Smooth muscle cell (in vitro differentiated cells): ENCODE results near the gene TANGO2. TPM values are rescaled to one million over a fixed set of nuclear protein-coding genes. Genes with fewer than 3 reads are reported as not detected.

Source experiments
- DNase-seq: peaks from one replicate; lab custom pipeline; 2025; ENCODE audit not compliant: unreplicated experiment; lab: John Stamatoyannopoulos, UW
- H2AFZ ChIP-seq: fragments of 200-600 bp; sonication (generic); 2 replicates; pipeline ENCODE4 v1.6.0; 2016; ENCODE audit warnings: antibody characterized with exemption, low read depth, mild to moderate bottlenecking
- H3F3A ChIP-seq: fragments of 200-600 bp; sonication (generic); 2 replicates; pipeline ENCODE4 v1.6.0; 2017; ENCODE audit warnings: antibody characterized with exemption, low read depth
- H3K27ac ChIP-seq: fragments of 200-600 bp; sonication (generic); 2 replicates; pipeline ENCODE4 v1.5.1; 2016; ENCODE audit warnings: low read depth, mild to moderate bottlenecking
- H3K27me3 ChIP-seq: fragments of 200-600 bp; sonication (generic); 2 replicates; pipeline ENCODE4 v1.6.1; 2016; ENCODE audit warnings: low read depth, mild to moderate bottlenecking
- H3K36me3 ChIP-seq: fragments of 200-600 bp; sonication (generic); 2 replicates; pipeline ENCODE4 v1.5.1; 2016; ENCODE audit warnings: low read depth
- H3K4me1 ChIP-seq: fragments of 200-600 bp; sonication (generic); 2 replicates; pipeline ENCODE4 v1.5.1; 2016; ENCODE audit warnings: low read depth
- H3K4me2 ChIP-seq: fragments of 200-600 bp; sonication (generic); 2 replicates; pipeline ENCODE4 v1.6.0; 2016; ENCODE audit warnings: mild to moderate bottlenecking
- H3K4me3 ChIP-seq: fragments of 200-600 bp; sonication (generic); 2 replicates; pipeline ENCODE4 v1.5.1; 2016; ENCODE audit warnings: mild to moderate bottlenecking
- H3K79me2 ChIP-seq: fragments of 200-600 bp; sonication (generic); 2 replicates; pipeline ENCODE4 v1.6.0; 2016; ENCODE audit warnings: low read depth, mild to moderate bottlenecking
- H3K9ac ChIP-seq: fragments of 200-600 bp; sonication (generic); 2 replicates; pipeline ENCODE4 v1.6.0; 2016; ENCODE audit warnings: low read depth
- H3K9me3 ChIP-seq: fragments of 200-600 bp; sonication (generic); replicated peaks from 2 replicates; pipeline ENCODE4 v1.5.1; 2016; ENCODE audit warnings: low read depth
- H4K20me1 ChIP-seq: fragments of 200-600 bp; sonication (generic); 2 replicates; pipeline ENCODE4 v1.6.0; 2016; ENCODE audit warnings: low read depth
- CTCF ChIP-seq: fragments of 200-600 bp; sonication (generic); IDR thresholded peaks from 2 replicates; pipeline ENCODE4 v1.5.1; 2017; ENCODE audit warnings: borderline replicate concordance, mild to moderate bottlenecking, antibody characterized with exemption; ENCODE audit not compliant: insufficient read depth, poor library complexity, severe bottlenecking
- WGBS: methylation state at CpG from one replicate; pipeline ENCODE4 v1.1.7; 2016; ENCODE audit warnings: low lambda C conversion rate; 5-methylcytosine and 5-hydroxymethylcytosine counted together
- polyA plus RNA-seq: library from polyadenylated mRNA; unstranded; fragments of >200 nt; fragmentation: Nextera tagmentation; extraction: Ambion mirVana; gene quantifications from 2 replicates; pipeline ENCODE4 v1.2.1, GENCODE V29; 2016
- total RNA-seq: library from RNA; depleted of rRNA; stranded (reverse); fragments of >200 nt; gene quantifications from 2 replicates; pipeline ENCODE4 v1.2.3, GENCODE V29; 2014

The TANGO2 gene
- total and polyA plus RNA-seq, 2 experiments from 2014 or later = 10.8 to 14.7 TPM

- H3K27me3 ChIP-seq = no peaks in the 10 kb centered on the region
- no peak for TF ChIP-seq CTCF
- H3K27ac ChIP-seq = no peak overlapping the region
- H3K4me1 ChIP-seq = peaks cover 33% of the 10 kb centered on the region
- H3K9ac ChIP-seq = no peak overlapping the region
- no peaks in the 10 kb centered on the region for H4K20me1 ChIP-seq
- no peaks in the 10 kb centered on the region for H3F3A ChIP-seq
- WGBS = 92% methylated on average over 11 of the region's 12 CpGs
- H3K9me3 ChIP-seq = no peaks in the 10 kb centered on the region
- H3K4me3 ChIP-seq = no peak overlapping the region
- H3K79me2 ChIP-seq = no peaks in the 10 kb centered on the region
- H2AFZ ChIP-seq = no peak overlapping the region
- no peaks in the 10 kb centered on the region for H3K36me3 ChIP-seq
- DNase-seq = no peak
- H3K4me2 ChIP-seq = no peak overlapping the region
Measured at GRCh38 chr22:19996694-19997384, 24.1 kb upstream of the TANGO2 start.

GRCh38 chr22:19997561-19998231, 23.2 kb upstream of the TANGO2 start:
- Histone ChIP-seq H3K79me2 (no peaks in the 10 kb centered on the region), H3K4me1 (peaks cover 33% of the 10 kb centered on the region), H3K4me2 (no peak overlapping the region), H2AFZ (no peak overlapping the region), H3K27ac (no peak overlapping the region), H3F3A (no peaks in the 10 kb centered on the region), H3K36me3 (no peaks in the 10 kb centered on the region), H4K20me1 (no peaks in the 10 kb centered on the region), H3K9ac (no peak overlapping the region), H3K9me3 (no peaks in the 10 kb centered on the region), H3K27me3 (no peaks in the 10 kb centered on the region), H3K4me3 (no peak overlapping the region)
- no peak for TF ChIP-seq CTCF
- no peak for DNase-seq
- 89% methylated on average over 19 of the region's 19 CpGs for WGBS

GRCh38 chr22:19998232-19998951, 22.5 kb upstream of the TANGO2 start:
- H3K79me2 ChIP-seq = no peaks in the 10 kb centered on the region
- no peak for TF ChIP-seq CTCF
- WGBS = 62% methylated on average over 14 of the region's 16 CpGs
- no peaks in the 10 kb centered on the region for H3K27me3 ChIP-seq
- no peaks in the 10 kb centered on the region for H3K36me3 ChIP-seq
- H3K9ac ChIP-seq = no peak overlapping the region
- no peak overlapping the region for H3K4me2 ChIP-seq
- no peaks in the 10 kb centered on the region for H4K20me1 ChIP-seq
- peaks cover 33% of the 10 kb centered on the region for H3K4me1 ChIP-seq
- DNase-seq = no peak
- no peak overlapping the region for H3K27ac ChIP-seq
- peaks cover 4% of the 10 kb centered on the region for H3K9me3 ChIP-seq
- H2AFZ ChIP-seq = no peak overlapping the region
- H3F3A ChIP-seq = peaks cover 5% of the 10 kb centered on the region
- H3K4me3 ChIP-seq = no peak overlapping the region
